H1 (cell line): ENCODE data around the gene MDK. TPM values are rescaled to one million over a fixed set of nuclear protein-coding genes. Genes with fewer than 3 reads are reported as not detected.
A peak's percentile ranks its signal among the peaks of the same experiment; 100 is the strongest.

Source experiments
- CTCF ChIA-PET: fragments of 300-600 bp; sonication (Branson Sonifier 250); formaldehyde crosslinking; loops from one replicate; lab custom pipeline; 2021; ENCODE audit not compliant: partially characterized antibody; lab: Charles Lee
- POLR2A ChIA-PET: fragments of 300-600 bp; sonication (Branson Sonifier 250); formaldehyde crosslinking; loops from one replicate; lab custom pipeline; 2021; ENCODE audit warnings: inconsistent platforms; ENCODE audit not compliant: partially characterized antibody; lab: Charles Lee
- DNase-seq, 2 experiments: peaks; one replicate each; pipeline versions ENCODE4 v3.0.0 to v3.0.0-alpha.2; 2010 to 2022; ENCODE audit warnings: low spot score in 2 of 2, low read depth in 1 of 2, mixed read lengths in 1 of 2
- FAIRE-seq: peaks from 2 replicates; lab custom pipeline; 2011; peaks lifted over from hg19 to GRCh38; lab: Jason Lieb, UNC
- H2AFZ ChIP-seq: 2 replicates; pipeline ENCODE4 v1.8.1; 2012; ENCODE audit warnings: low read length, inconsistent platforms
- H2AK5ac ChIP-seq: 2 replicates; pipeline ENCODE4 v1.6.1; 2013; ENCODE audit warnings: low read depth, low read length
- H2BK120ac ChIP-seq: replicated peaks from 2 replicates; pipeline ENCODE3; 2013; ENCODE audit warnings: low read depth, low read length, inconsistent platforms
- H2BK12ac ChIP-seq: 2 replicates; pipeline ENCODE4 v1.6.1; 2013; ENCODE audit warnings: low read depth, low read length
- H2BK15ac ChIP-seq: 2 replicates; pipeline ENCODE4 v1.6.1; 2013; ENCODE audit warnings: low read length
- H2BK20ac ChIP-seq: 2 replicates; pipeline ENCODE4 v1.6.1; 2013; ENCODE audit warnings: low read length
- H2BK5ac ChIP-seq: 2 replicates; pipeline ENCODE4 v1.6.1; 2013; ENCODE audit warnings: low read depth, low read length
- H3K14ac ChIP-seq: 2 replicates; pipeline ENCODE4 v1.6.1; 2013; ENCODE audit warnings: inconsistent platforms; ENCODE audit not compliant: insufficient read length
- H3K18ac ChIP-seq: 2 replicates; pipeline ENCODE4 v1.6.1; 2013; ENCODE audit warnings: low read length; ENCODE audit errors: extremely low read depth
- H3K23ac ChIP-seq: 2 replicates; pipeline ENCODE4 v1.6.1; 2013; ENCODE audit warnings: inconsistent platforms; ENCODE audit not compliant: insufficient read length
- H3K23me2 ChIP-seq: 2 replicates; pipeline ENCODE4 v1.6.1; 2013; ENCODE audit warnings: low read depth, low read length
- H3K27ac ChIP-seq: 2 replicates; pipeline ENCODE4 v1.6.1; 2011; ENCODE audit warnings: low read depth, low read length, inconsistent platforms
- H3K27me3 ChIP-seq, 4 experiments: replicated peaks in 1 of 4; 1 replicate in 1 of 4; 2 replicates in 3 of 4; pipeline versions ENCODE4 v1.6.1 to v1.8.1; 2011 to 2013; ENCODE audit warnings: low read length in 3 of 4, mild to moderate bottlenecking in 3 of 4, inconsistent platforms in 2 of 4, mixed read lengths in 2 of 4, moderate library complexity in 1 of 4; ENCODE audit not compliant: control insufficient read depth in 3 of 4, insufficient read depth in 3 of 4; ENCODE audit errors: extremely low read depth in 1 of 4
- H3K36me3 ChIP-seq, 4 experiments: 2 replicates each; pipeline versions ENCODE4 v1.6.1 to v1.8.1; 2011 to 2013; ENCODE audit warnings: mild to moderate bottlenecking in 4 of 4, low read length in 3 of 4, moderate library complexity in 2 of 4, control low read depth in 1 of 4, inconsistent platforms in 1 of 4; ENCODE audit not compliant: insufficient read depth in 4 of 4, control insufficient read depth in 2 of 4
- H3K4ac ChIP-seq: replicated peaks from 2 replicates; pipeline ENCODE3; 2013; ENCODE audit warnings: low read length, low read depth, mixed read lengths, inconsistent platforms; ENCODE audit not compliant: insufficient read length
- H3K4me1 ChIP-seq, 4 experiments: replicated peaks in 1 of 4; 1 replicate in 1 of 4; 2 replicates in 3 of 4; pipeline versions ENCODE4 v1.6.1 to v1.8.1; 2011 to 2013; ENCODE audit warnings: low read length in 3 of 4, inconsistent platforms in 2 of 4, mixed read lengths in 1 of 4; ENCODE audit not compliant: insufficient read depth in 4 of 4, control insufficient read depth in 3 of 4
- H3K4me2 ChIP-seq, 2 experiments: 2 replicates each; pipeline versions ENCODE4 v1.6.1 to v1.8.1; 2011 to 2013; ENCODE audit warnings: low read depth in 2 of 2, low read length in 2 of 2, control low read depth in 1 of 2, inconsistent platforms in 1 of 2, mild to moderate bottlenecking in 1 of 2; ENCODE audit not compliant: insufficient read depth in 1 of 2
- H3K4me3 ChIP-seq, 4 experiments: fragments of 200-600, 300-600 bp in 1 of 4; sonication (generic), shearing (Covaris generic), sonication (Bioruptor Twin) in 1 of 4; 2 replicates each; pipeline versions ENCODE4 v1.5.1 to v1.8.1; 2011 to 2016; ENCODE audit warnings: low read length in 4 of 4, low read depth in 3 of 4, control low read depth in 2 of 4, inconsistent platforms in 2 of 4, mild to moderate bottlenecking in 2 of 4, mixed read lengths in 1 of 4, moderate library complexity in 1 of 4; ENCODE audit not compliant: insufficient read depth in 2 of 4; ENCODE audit errors: extremely low read depth in 1 of 4
- H3K56ac ChIP-seq: replicated peaks from 2 replicates; pipeline ENCODE3; 2013; ENCODE audit warnings: low read depth, mild to moderate bottlenecking, mixed read lengths, low read length, inconsistent platforms; ENCODE audit not compliant: insufficient read length
- H3K79me1 ChIP-seq: 2 replicates; pipeline ENCODE4 v1.6.1; 2013; ENCODE audit warnings: low read depth, low read length, control low read depth
- H3K79me2 ChIP-seq, 2 experiments: 2 replicates each; pipeline versions ENCODE4 v1.6.1 to v1.8.1; 2012 to 2013; ENCODE audit warnings: low read length in 2 of 2, mild to moderate bottlenecking in 2 of 2, inconsistent platforms in 1 of 2; ENCODE audit not compliant: insufficient read depth in 2 of 2, control insufficient read depth in 1 of 2
- H3K9ac ChIP-seq, 4 experiments: replicated peaks in 1 of 4; 1 replicate in 1 of 4; 2 replicates in 3 of 4; pipeline versions ENCODE4 v1.6.1 to v1.8.1; 2011 to 2013; ENCODE audit warnings: low read depth in 3 of 4, low read length in 3 of 4, control low read depth in 2 of 4, mild to moderate bottlenecking in 2 of 4, moderate library complexity in 2 of 4, inconsistent platforms in 1 of 4; ENCODE audit errors: extremely low read depth in 1 of 4
- H3K9me3 ChIP-seq, 2 experiments: 2 replicates each; pipeline versions ENCODE4 v1.6.1 to v1.8.1; 2012 to 2013; ENCODE audit warnings: mild to moderate bottlenecking in 2 of 2, moderate library complexity in 2 of 2, control low read depth in 1 of 2, inconsistent platforms in 1 of 2, low read depth in 1 of 2, low read length in 1 of 2, mixed read lengths in 1 of 2; ENCODE audit not compliant: insufficient read depth in 2 of 2
- H4K20me1 ChIP-seq, 2 experiments: replicated peaks in 1 of 2; 2 replicates each; pipeline versions ENCODE3 to v1.8.1; 2011 to 2013; ENCODE audit warnings: inconsistent platforms in 2 of 2, low read length in 2 of 2, mild to moderate bottlenecking in 1 of 2; ENCODE audit not compliant: insufficient read depth in 2 of 2, control insufficient read depth in 1 of 2
- H4K5ac ChIP-seq: 2 replicates; pipeline ENCODE4 v1.6.1; 2013; ENCODE audit warnings: low read length, low read depth, mixed read lengths, inconsistent platforms; ENCODE audit not compliant: insufficient read length
- H4K8ac ChIP-seq: 2 replicates; pipeline ENCODE4 v1.8.0; 2013; ENCODE audit warnings: mild to moderate bottlenecking, moderate library complexity, low read length, inconsistent platforms; ENCODE audit not compliant: insufficient read depth; ENCODE audit errors: extremely low read depth
- H4K91ac ChIP-seq: replicated peaks from 2 replicates; pipeline ENCODE3; 2013; ENCODE audit warnings: low read length, mixed read lengths, inconsistent platforms; ENCODE audit not compliant: insufficient read length
- EP300 ChIP-seq, 2 experiments: IDR thresholded peaks; 1 replicate in 1 of 2; 2 replicates in 1 of 2; pipeline ENCODE4 v1.6.1; 2011 to 2012; ENCODE audit warnings: low read depth in 2 of 2, low read length in 2 of 2, mild to moderate bottlenecking in 2 of 2, borderline replicate concordance in 1 of 2, inconsistent platforms in 1 of 2, moderate library complexity in 1 of 2
- PHF8 ChIP-seq: fragments of 200-600 bp; sonication (generic); conservative IDR thresholded peaks from 2 replicates; pipeline ENCODE4 v1.7.1; 2012; ENCODE audit warnings: low read depth, mild to moderate bottlenecking, inconsistent platforms, low read length, moderate library complexity
- POLR2A ChIP-seq, 2 experiments: IDR thresholded peaks; 1 replicate in 1 of 2; 2 replicates in 1 of 2; pipeline ENCODE4 v1.6.1; 2011; ENCODE audit warnings: low read depth in 2 of 2, low read length in 2 of 2, mild to moderate bottlenecking in 2 of 2; ENCODE audit errors: control extremely low read depth in 1 of 2
- SP1 ChIP-seq: IDR thresholded peaks from 2 replicates; pipeline ENCODE4 v1.6.1; 2011; ENCODE audit warnings: low read depth, low read length
- TBP ChIP-seq: IDR thresholded peaks from 2 replicates; pipeline ENCODE4 v1.6.1; 2011; ENCODE audit warnings: low read depth, low read length, improper control_type of control experiment
- WGBS, 2 experiments: shearing (Covaris generic) in 1 of 2; methylation state at CpG; one replicate each; pipeline versions ENCODE4 v1.1.6 to v1.1.7; 2013 to 2015; ENCODE audit warnings: low lambda C conversion rate in 2 of 2, mixed read lengths in 2 of 2, inconsistent platforms in 1 of 2, low coverage in 1 of 2, missing lambda C conversion rate in 1 of 2; ENCODE audit not compliant: insufficient replicate concordance in 2 of 2, insufficient coverage in 1 of 2, insufficient read length in 1 of 2; ENCODE audit errors: extremely low coverage in 1 of 2, missing lambda C conversion rate in 1 of 2; 5-methylcytosine and 5-hydroxymethylcytosine counted together
- polyA plus RNA-seq, 7 experiments: library from polyadenylated mRNA; depleted of rRNA in 3 of 7; stranded (reverse) in 5 of 7; unstranded in 2 of 7; fragments of >200 nt in 5 of 7; fragments of 200-250 nt in 2 of 7; gene quantifications; 1 replicate in 5 of 7; 2 replicates in 1 of 7; 4 replicates in 1 of 7; pipeline versions ENCODE4 v1.2.1 to v1.2.3, GENCODE V29; 2011 to 2013; ENCODE audit warnings: missing spikeins in 2 of 7, mixed read lengths in 2 of 7
- total RNA-seq: library from RNA; stranded (reverse); fragmentation: NEBNext Ultra II Directional; extraction: Animal tissue kit (Norgen Biotek cat#: 25700); gene quantifications from 2 replicates; pipeline ENCODE4 v1.2.1, GENCODE V29; 2021
- TF ChIP-seq, protein P1 (sequence below), 3 experiments: IDR thresholded peaks; 1 replicate in 2 of 3; 2 replicates in 1 of 3; pipeline versions ENCODE4 v1.5.1 to v1.6.1; 2011; ENCODE audit warnings: low read length in 3 of 3, mild to moderate bottlenecking in 3 of 3, inconsistent platforms in 2 of 3, low read depth in 1 of 3, moderate library complexity in 1 of 3; ENCODE audit not compliant: insufficient read depth in 1 of 3; ENCODE audit errors: control extremely low read depth in 1 of 3
- TF ChIP-seq, protein P2 (sequence below): IDR thresholded peaks from 2 replicates; pipeline ENCODE4 v1.6.1; 2012; ENCODE audit warnings: inconsistent platforms

MDK gene
- total and polyA plus RNA-seq, 2 of the 8 experiments (the other 6 are each of a cell fraction or from before 2014, with no cell fraction given): 309 to 606 TPM

- FAIRE-seq (no peak), DNase-seq (peak in 1 of 2 experiments; percentile 92)
- H3K14ac ChIP-seq: no peak overlapping the region
- H4K91ac ChIP-seq: peak overlapping the region; percentile 89
- H4K20me1 ChIP-seq: peaks cover 15 to 19% of the 10 kb centered on the region in 2 experiments
- H3K4me2 ChIP-seq: peak overlapping the region; percentile 69 to 94
- no peak overlapping the region for H2BK120ac ChIP-seq
- peaks cover 9% of the 10 kb centered on the region; the same call in 1 of the 2 replicates for H3K23me2 ChIP-seq
- ChIA-PET CTCF (interaction anchor here (1.0 to 44.5 kb wide), 4 partner anchors 9 to 38 kb away, joined by 3 to 1004 read pairs (median 41); partner anchors contain the start of gene DGKZ), POLR2A (interaction anchor here (0.5 to 3.8 kb wide), 23 partner anchors 8 to 316 kb away, joined by 3 to 35 read pairs (median 4); partner anchors contain the start of gene CHRM4)
- H4K5ac ChIP-seq: peak overlapping the region; percentile 94
- no peaks in the 10 kb centered on the region for H3K79me1 ChIP-seq
- 1% methylated on average over 16 of the region's 45 CpGs; no CpG with 5 or more reads in 1 of the 2 experiments for WGBS, 2 experiments
- H2AK5ac ChIP-seq: no peak overlapping the region
- no peak overlapping the region for H3K23ac ChIP-seq
- H2BK15ac ChIP-seq: 0 out of 2 replicates have a peak overlapping the region, but pooled peaks have one; percentile 46
- peak overlapping the region in 3 of 4 experiments; percentile 48 to 68 (median 53); a peak in 4 of 7 replicates for H3K9ac ChIP-seq
- H2BK5ac ChIP-seq: peak overlapping the region; percentile 44; the same call in 1 of the 2 replicates
- peaks cover 0 to 16% (median 13%) of the 10 kb centered on the region in 4 experiments; a peak in 6 of 7 replicates for H3K4me1 ChIP-seq
- no peak overlapping the region for H2AFZ ChIP-seq
- no peak overlapping the region for H3K4ac ChIP-seq
- H3K9me3 ChIP-seq: no peaks in the 10 kb centered on the region
- H2BK12ac ChIP-seq: no peak overlapping the region
- no peaks in the 10 kb centered on the region for H3K27me3 ChIP-seq
- H2BK20ac ChIP-seq: 0 out of 2 replicates have a peak overlapping the region, but pooled peaks have one; percentile 32
- H3K18ac ChIP-seq: peak overlapping the region; percentile 93
- peak overlapping the region; percentile 53 for H3K27ac ChIP-seq
- peak overlapping the region; percentile 79 for H3K56ac ChIP-seq
- H4K8ac ChIP-seq: peak overlapping the region; percentile 93; the same call in 1 of the 2 replicates
- H3K4me3 ChIP-seq: peak overlapping the region; percentile 63 to 95 (median 69)
- H3K36me3 ChIP-seq: peaks cover 3 to 25% (median 8%) of the 10 kb centered on the region in 4 experiments; a peak in 4 of 8 replicates
- H3K79me2 ChIP-seq: no peaks in the 10 kb centered on the region; a peak in 1 of 4 replicates
- TF ChIP-seq EP300 (IDR thresholded peaks at IDR 0.05; ENCODE audit: borderline replicate concordance in 1 of 2, low read depth in 2 of 2, low read length in 2 of 2): peak in 1 of 2 experiments; percentile 25; a peak in 1 of 3 replicates
- TF ChIP-seq, protein P1, sequence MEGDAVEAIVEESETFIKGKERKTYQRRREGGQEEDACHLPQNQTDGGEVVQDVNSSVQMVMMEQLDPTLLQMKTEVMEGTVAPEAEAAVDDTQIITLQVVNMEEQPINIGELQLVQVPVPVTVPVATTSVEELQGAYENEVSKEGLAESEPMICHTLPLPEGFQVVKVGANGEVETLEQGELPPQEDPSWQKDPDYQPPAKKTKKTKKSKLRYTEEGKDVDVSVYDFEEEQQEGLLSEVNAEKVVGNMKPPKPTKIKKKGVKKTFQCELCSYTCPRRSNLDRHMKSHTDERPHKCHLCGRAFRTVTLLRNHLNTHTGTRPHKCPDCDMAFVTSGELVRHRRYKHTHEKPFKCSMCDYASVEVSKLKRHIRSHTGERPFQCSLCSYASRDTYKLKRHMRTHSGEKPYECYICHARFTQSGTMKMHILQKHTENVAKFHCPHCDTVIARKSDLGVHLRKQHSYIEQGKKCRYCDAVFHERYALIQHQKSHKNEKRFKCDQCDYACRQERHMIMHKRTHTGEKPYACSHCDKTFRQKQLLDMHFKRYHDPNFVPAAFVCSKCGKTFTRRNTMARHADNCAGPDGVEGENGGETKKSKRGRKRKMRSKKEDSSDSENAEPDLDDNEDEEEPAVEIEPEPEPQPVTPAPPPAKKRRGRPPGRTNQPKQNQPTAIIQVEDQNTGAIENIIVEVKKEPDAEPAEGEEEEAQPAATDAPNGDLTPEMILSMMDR (IDR thresholded peaks at IDR 0.05; ENCODE audit: control extremely low read depth in 1 of 3, insufficient read depth in 1 of 3, low read depth in 1 of 3, low read length in 3 of 3): no peak
- peak; percentile 3; the same call in 1 of the 2 replicates for TF ChIP-seq TBP
- TF ChIP-seq POLR2A (IDR thresholded peaks at IDR 0.05; ENCODE audit: control extremely low read depth in 1 of 2, low read depth in 2 of 2, low read length in 2 of 2): peak in 1 of 2 experiments; percentile 56; a peak in 2 of 3 replicates
- TF ChIP-seq PHF8: peak; percentile 43; the same call in 1 of the 2 replicates
- 0 out of 2 replicates have a peak, but pooled peaks have one; percentile 19 for TF ChIP-seq SP1
- TF ChIP-seq, protein P2, sequence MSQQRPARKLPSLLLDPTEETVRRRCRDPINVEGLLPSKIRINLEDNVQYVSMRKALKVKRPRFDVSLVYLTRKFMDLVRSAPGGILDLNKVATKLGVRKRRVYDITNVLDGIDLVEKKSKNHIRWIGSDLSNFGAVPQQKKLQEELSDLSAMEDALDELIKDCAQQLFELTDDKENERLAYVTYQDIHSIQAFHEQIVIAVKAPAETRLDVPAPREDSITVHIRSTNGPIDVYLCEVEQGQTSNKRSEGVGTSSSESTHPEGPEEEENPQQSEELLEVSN: no peak
These were observed 975 bp upstream of the MDK start for GRCh38 chr11:46380340-46381047.
